Sigmoid colon (tissue), 7 donors: Measurements from ENCODE around the gene RNU4-1. TPM values are rescaled to one million over a fixed set of nuclear protein-coding genes. Genes with fewer than 3 reads are reported as not detected.

ENCODE experiments used
- DNase-seq: peaks from one replicate; pipeline ENCODE4 v3.0.0-alpha.2; 2019
- H3K27ac ChIP-seq, 4 donors: fragments of 200-600 bp; sonication (generic); one replicate each; pipeline ENCODE4 v1.5.1; 2016 to 2019; ENCODE audit warnings: mild to moderate bottlenecking in 1 of 4
- H3K27me3 ChIP-seq, 3 donors: fragments of 200-600 bp; sonication (generic); one replicate each; pipeline ENCODE4 v1.5.1; 2019; ENCODE audit warnings: mild to moderate bottlenecking in 1 of 3
- H3K36me3 ChIP-seq, 4 donors: fragments of 200-600 bp; sonication (generic); one replicate each; pipeline ENCODE4 v1.5.1; 2016 to 2019
- H3K4me1 ChIP-seq, 4 donors: fragments of 200-600 bp; sonication (generic); one replicate each; pipeline ENCODE4 v1.5.1; 2017 to 2019
- H3K4me3 ChIP-seq, 4 donors: fragments of 200-600 bp; sonication (generic); one replicate each; pipeline ENCODE4 v1.5.1; 2017 to 2019; ENCODE audit warnings: mild to moderate bottlenecking in 2 of 4, moderate library complexity in 1 of 4
- H3K9me3 ChIP-seq, 4 donors: fragments of 200-600 bp in 3 of 4; sonication (generic) in 3 of 4; one replicate each; pipeline versions ENCODE4 v1.5.1 to v1.6.1; 2013 to 2019
- EP300 ChIP-seq, 4 donors: sonication (generic); formaldehyde crosslinking; IDR thresholded peaks; one replicate each; pipeline ENCODE4 v1.6.1; 2017; ENCODE audit warnings: antibody characterized with exemption in 4 of 4
- POLR2A ChIP-seq, 2 donors: fragments of 450-650 bp; IDR thresholded peaks; one replicate each; pipeline ENCODE4 v1.6.1; 2016; ENCODE audit warnings: antibody characterized with exemption in 2 of 2, mild to moderate bottlenecking in 2 of 2, moderate library complexity in 2 of 2
- POLR2AphosphoS5 ChIP-seq, 4 donors: sonication (generic); formaldehyde crosslinking; IDR thresholded peaks; one replicate each; pipeline ENCODE4 v1.6.1; 2017; ENCODE audit warnings: antibody characterized with exemption in 4 of 4
- WGBS, 2 donors: extraction: QIAGEN DNeasy Blood & Tissue Kit; methylation state at CpG; one replicate each; pipeline ENCODE4 v1.1.7; 2013; 5-methylcytosine and 5-hydroxymethylcytosine counted together
- intact Hi-C: fragments of 100-400 bp; cut with DNase I; formaldehyde crosslinking; loops from one replicate; pipeline ENCODE4 v1.15.1; 2023
- polyA plus RNA-seq, 3 donors: library from polyadenylated mRNA; stranded (reverse); fragments of 200-250 nt; gene quantifications; one replicate each; pipeline ENCODE4 v1.2.3, GENCODE V29; 2013
- total RNA-seq, 4 donors: library from RNA; depleted of rRNA; stranded (reverse); fragments of >200 nt; gene quantifications; one replicate each; pipeline ENCODE4 v1.1.0, GENCODE V29; 2016
- TF ChIP-seq, protein P1 (sequence below), 4 experiments: fragments of 450-650 bp in 3 of 4; fragments of 200-600 bp in 1 of 4; IDR thresholded peaks; one replicate each; pipeline ENCODE4 v1.5.1; 2016 to 2019; ENCODE audit warnings: antibody characterized with exemption in 4 of 4, mild to moderate bottlenecking in 3 of 4, moderate library complexity in 2 of 4
- donor health status: healthy with polysubstance abuse.
- donor health status: Bipolar disorder and iron deficiency.
- donor health status: healthy.

The RNU4-1 gene
- total and polyA plus RNA-seq, 7 donors, result under 0.01 TPM; not detected in 4

DNA sequence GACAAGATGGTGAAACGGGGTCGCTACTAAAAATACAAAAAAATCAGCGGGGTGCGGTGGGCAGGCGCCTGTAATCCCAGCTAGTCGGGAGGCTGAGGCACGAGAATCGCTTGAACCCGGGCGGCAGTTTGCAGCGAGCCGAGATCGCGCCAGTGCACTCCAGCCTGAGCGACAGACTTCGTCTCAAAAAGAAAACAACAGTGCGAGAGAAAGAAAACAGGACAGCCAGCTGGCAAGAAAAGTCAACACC, 701 bp downstream of the RNU4-1 start:
- H3K4me3 ChIP-seq, result peak overlapping the region; percentile 54 to 66 (median 57)
- TF ChIP-seq EP300 (IDR thresholded peaks at IDR 0.05) (no peak), POLR2A (IDR thresholded peaks at IDR 0.05) (no peak)
- H3K4me1 ChIP-seq, result peaks cover 0 to 12% (median 5%) of the 10 kb centered on the region in 4 donors
- no peak for DNase-seq
- no peaks in the 10 kb centered on the region for H3K9me3 ChIP-seq
- no peaks in the 10 kb centered on the region for H3K36me3 ChIP-seq
- intact Hi-C loops, result loop anchor here (10.0 kb wide), 1 partner anchor 1108 kb away; no protein-coding TSS in a partner anchor
- WGBS, 2 donors, result 0% methylated on average over 17 of the region's 17 CpGs
- peak overlapping the region; percentile 92 to 98 (median 94) for H3K27ac ChIP-seq
- no peaks in the 10 kb centered on the region for H3K27me3 ChIP-seq

- intact Hi-C loops, result loop anchor here (2.0 to 10.0 kb wide), 3 partner anchors 26 to 1106 kb away; partner anchors contain the start of gene PXN
- Histone ChIP-seq H3K9me3 (no peaks in the 10 kb centered on the region), H3K4me1 (peaks cover 0 to 12% (median 5%) of the 10 kb centered on the region in 4 donors), H3K27ac (peak overlapping the region; percentile 92 to 98 (median 94)), H3K4me3 (peak overlapping the region; percentile 54 to 66 (median 57)), H3K36me3 (no peaks in the 10 kb centered on the region), H3K27me3 (no peaks in the 10 kb centered on the region)
- TF ChIP-seq EP300 (IDR thresholded peaks at IDR 0.05) (no peak), POLR2AphosphoS5 (IDR thresholded peaks at IDR 0.05) (no peak), POLR2A (IDR thresholded peaks at IDR 0.05) (no peak)
- TF ChIP-seq, protein P1, sequence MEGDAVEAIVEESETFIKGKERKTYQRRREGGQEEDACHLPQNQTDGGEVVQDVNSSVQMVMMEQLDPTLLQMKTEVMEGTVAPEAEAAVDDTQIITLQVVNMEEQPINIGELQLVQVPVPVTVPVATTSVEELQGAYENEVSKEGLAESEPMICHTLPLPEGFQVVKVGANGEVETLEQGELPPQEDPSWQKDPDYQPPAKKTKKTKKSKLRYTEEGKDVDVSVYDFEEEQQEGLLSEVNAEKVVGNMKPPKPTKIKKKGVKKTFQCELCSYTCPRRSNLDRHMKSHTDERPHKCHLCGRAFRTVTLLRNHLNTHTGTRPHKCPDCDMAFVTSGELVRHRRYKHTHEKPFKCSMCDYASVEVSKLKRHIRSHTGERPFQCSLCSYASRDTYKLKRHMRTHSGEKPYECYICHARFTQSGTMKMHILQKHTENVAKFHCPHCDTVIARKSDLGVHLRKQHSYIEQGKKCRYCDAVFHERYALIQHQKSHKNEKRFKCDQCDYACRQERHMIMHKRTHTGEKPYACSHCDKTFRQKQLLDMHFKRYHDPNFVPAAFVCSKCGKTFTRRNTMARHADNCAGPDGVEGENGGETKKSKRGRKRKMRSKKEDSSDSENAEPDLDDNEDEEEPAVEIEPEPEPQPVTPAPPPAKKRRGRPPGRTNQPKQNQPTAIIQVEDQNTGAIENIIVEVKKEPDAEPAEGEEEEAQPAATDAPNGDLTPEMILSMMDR (IDR thresholded peaks at IDR 0.05), result no peak
- WGBS, 2 donors, result 11 to 24% methylated on average over 22 of the region's 22 CpGs
- DNase-seq, result peak; percentile 69
Measured at GRCh38 chr12:120290609-120291305, 2.3 kb downstream of the RNU4-1 start.

- Histone ChIP-seq H3K27ac (no peak overlapping the region), H3K36me3 (no peaks in the 10 kb centered on the region), H3K4me1 (peaks cover 0 to 10% (median 5%) of the 10 kb centered on the region in 4 donors), H3K4me3 (no peak overlapping the region), H3K9me3 (no peaks in the 10 kb centered on the region), H3K27me3 (no peaks in the 10 kb centered on the region)
- TF ChIP-seq POLR2AphosphoS5 (IDR thresholded peaks at IDR 0.05) (no peak), POLR2A (IDR thresholded peaks at IDR 0.05) (no peak), EP300 (IDR thresholded peaks at IDR 0.05) (no peak)
- TF ChIP-seq, protein P1 (IDR thresholded peaks at IDR 0.05), result no peak
- no peak for DNase-seq
- intact Hi-C loops, result no loop called here
- 72 to 82% methylated on average over 12 of the region's 12 CpGs for WGBS, 2 donors
Measured at GRCh38 chr12:120287491-120287890, 5.5 kb downstream of the RNU4-1 start.

- DNase-seq, result no peak
- Histone ChIP-seq H3K27me3 (no peaks in the 10 kb centered on the region), H3K9me3 (no peaks in the 10 kb centered on the region), H3K36me3 (no peaks in the 10 kb centered on the region), H3K4me3 (no peak overlapping the region), H3K4me1 (peaks cover 0 to 9% (median 4%) of the 10 kb centered on the region in 4 donors), H3K27ac (no peak overlapping the region)
- 55 to 76% methylated on average over 7 of the region's 7 CpGs for WGBS, 2 donors
- intact Hi-C loops, result no loop called here
- TF ChIP-seq POLR2AphosphoS5 (IDR thresholded peaks at IDR 0.05) (no peak), POLR2A (IDR thresholded peaks at IDR 0.05) (no peak), EP300 (IDR thresholded peaks at IDR 0.05) (no peak)
- TF ChIP-seq, protein P1 (IDR thresholded peaks at IDR 0.05), result no peak
Measured at GRCh38 chr12:120286768-120287490, 6.1 kb downstream of the RNU4-1 start.

DNA sequence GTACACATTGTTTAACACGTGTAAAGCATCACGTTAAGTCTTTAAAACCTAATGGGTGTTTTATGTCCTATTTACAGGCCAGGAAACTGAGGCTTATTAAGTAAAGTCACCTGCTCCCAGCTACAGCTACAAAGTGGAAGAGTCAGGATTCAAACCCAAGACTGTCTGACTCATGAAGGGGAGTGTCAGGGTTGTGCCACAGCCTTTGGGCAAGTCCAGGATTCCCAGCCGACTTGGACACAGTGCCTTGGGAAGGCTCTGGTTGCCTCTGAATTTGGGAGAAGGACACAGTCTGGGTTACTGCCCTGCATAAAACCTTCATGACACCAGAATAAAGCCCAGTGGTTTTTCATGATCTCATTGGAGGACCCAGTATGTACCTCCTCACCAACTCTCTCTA, 8.7 kb downstream of the RNU4-1 start:
- no peak for DNase-seq
- H3K27ac ChIP-seq, result no peak overlapping the region
- no peak overlapping the region for H3K4me3 ChIP-seq
- H3K4me1 ChIP-seq, result no peaks in the 10 kb centered on the region
- H3K36me3 ChIP-seq, result no peaks in the 10 kb centered on the region
- TF ChIP-seq POLR2AphosphoS5 (IDR thresholded peaks at IDR 0.05), result no peak
- TF ChIP-seq POLR2A (IDR thresholded peaks at IDR 0.05), result no peak
- TF ChIP-seq, protein P1 (IDR thresholded peaks at IDR 0.05), result no peak
- TF ChIP-seq EP300 (IDR thresholded peaks at IDR 0.05), result no peak
- no peaks in the 10 kb centered on the region for H3K9me3 ChIP-seq
- intact Hi-C loops, result no loop called here
- WGBS, 2 donors, result 53 to 76% methylated on average over 3 of the region's 3 CpGs
- H3K27me3 ChIP-seq, result no peaks in the 10 kb centered on the region
